HEK293T (cell line): ENCODE results near the gene GMDS.

Source experiments
- FOXK2 ChIP-seq: fragments of 450-650 bp; IDR thresholded peaks from 2 replicates; pipeline ENCODE4 v1.6.1; 2016; ENCODE audit warnings: mild to moderate bottlenecking
- FOXM1 ChIP-seq: fragments of 450-650 bp; IDR thresholded peaks from 2 replicates; pipeline ENCODE4 v1.6.1; 2017; ENCODE audit warnings: mild to moderate bottlenecking, borderline replicate concordance
- L3MBTL2 ChIP-seq: fragments of 450-650 bp; conservative IDR thresholded peaks from 2 replicates; pipeline ENCODE4 v1.6.1; 2016; ENCODE audit warnings: mild to moderate bottlenecking
- SP1 ChIP-seq: fragments of 450-650 bp; IDR thresholded peaks from 2 replicates; pipeline ENCODE4 v1.6.1; 2017
- SUZ12 ChIP-seq: fragments of 450-650 bp; IDR thresholded peaks from 2 replicates; pipeline ENCODE4 v1.6.1; 2016; ENCODE audit warnings: mild to moderate bottlenecking
- TARDBP ChIP-seq: fragments of 450-650 bp; IDR thresholded peaks from 2 replicates; pipeline ENCODE4 v1.6.1; 2016

GRCh38 chr6:1590580-1590979 lies 654.8 kb downstream of the GMDS start:
- TF ChIP-seq FOXK2 (no peak), FOXM1 (no peak), L3MBTL2 (no peak), SP1 (no peak), SUZ12 (no peak), TARDBP (no peak)
